AG09319 (cell line): ENCODE results near the gene MS4A1.

Source experiments
- DNase-seq: peaks from one replicate; pipeline ENCODE4 v3.0.0-alpha.2; 2010; ENCODE audit warnings: low read depth; ENCODE audit errors: extremely low read depth
- TF ChIP-seq, protein P1 (sequence below): IDR thresholded peaks from 2 replicates; pipeline ENCODE4 v1.5.1; 2011; ENCODE audit warnings: low read depth, mild to moderate bottlenecking, inconsistent platforms, low read length, moderate library complexity

Gene MS4A1

GRCh38 chr11:60513496-60514460 is 58.1 kb downstream of the MS4A1 start:
- no peak for DNase-seq
- TF ChIP-seq, protein P1, sequence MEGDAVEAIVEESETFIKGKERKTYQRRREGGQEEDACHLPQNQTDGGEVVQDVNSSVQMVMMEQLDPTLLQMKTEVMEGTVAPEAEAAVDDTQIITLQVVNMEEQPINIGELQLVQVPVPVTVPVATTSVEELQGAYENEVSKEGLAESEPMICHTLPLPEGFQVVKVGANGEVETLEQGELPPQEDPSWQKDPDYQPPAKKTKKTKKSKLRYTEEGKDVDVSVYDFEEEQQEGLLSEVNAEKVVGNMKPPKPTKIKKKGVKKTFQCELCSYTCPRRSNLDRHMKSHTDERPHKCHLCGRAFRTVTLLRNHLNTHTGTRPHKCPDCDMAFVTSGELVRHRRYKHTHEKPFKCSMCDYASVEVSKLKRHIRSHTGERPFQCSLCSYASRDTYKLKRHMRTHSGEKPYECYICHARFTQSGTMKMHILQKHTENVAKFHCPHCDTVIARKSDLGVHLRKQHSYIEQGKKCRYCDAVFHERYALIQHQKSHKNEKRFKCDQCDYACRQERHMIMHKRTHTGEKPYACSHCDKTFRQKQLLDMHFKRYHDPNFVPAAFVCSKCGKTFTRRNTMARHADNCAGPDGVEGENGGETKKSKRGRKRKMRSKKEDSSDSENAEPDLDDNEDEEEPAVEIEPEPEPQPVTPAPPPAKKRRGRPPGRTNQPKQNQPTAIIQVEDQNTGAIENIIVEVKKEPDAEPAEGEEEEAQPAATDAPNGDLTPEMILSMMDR, result no peak

GRCh38 chr11:60515144-60515855 is 59.7 kb downstream of the MS4A1 start, which contains the start of gene MS4A13:
Gene MS4A13, plus strand, starts transcription at chr11:60515392. Its CDS starts 2,692 bp downstream, at chr11:60518084.
- no peak for DNase-seq
- TF ChIP-seq, protein P1, result no peak
